NCI-H460 (cell line): Measurements from ENCODE around the gene ASH1L. TPM values are rescaled to one million over a fixed set of nuclear protein-coding genes. Genes with fewer than 3 reads are reported as not detected.
"Not testable (repeated sequence)": the region's sequence is repeated elsewhere in the genome, so short reads cannot be mapped to it uniquely, and the experiment has no call there.

ENCODE experiments used
- DNase-seq: peaks from one replicate; pipeline ENCODE4 v3.0.0-alpha.2; 2016; ENCODE audit warnings: low read depth; ENCODE audit errors: extremely low read depth
- total RNA-seq: library from RNA; depleted of rRNA; stranded (reverse); fragments of >200 nt; shearing (Covaris generic); gene quantifications from 2 replicates; pipeline ENCODE4 v1.2.3, GENCODE V29; 2014

ASH1L gene
- total RNA-seq, 1 experiment from 2014 or later: 46.5 TPM

GRCh38 chr1:155563377-155564022 lies 897 bp upstream of the ASH1L start:
- peak; percentile 20 for DNase-seq

GRCh38 chr1:155561779-155562580 lies 623 bp downstream of the ASH1L start:
- DNase-seq: not testable (repeated sequence)

GRCh38 chr1:155555915-155556314 lies 6.7 kb downstream of the ASH1L start:
- DNase-seq: no peak

GRCh38 chr1:155553349-155553748 lies 9.3 kb downstream of the ASH1L start:
- DNase-seq: no peak

GRCh38 chr1:155548706-155549105 lies 13.9 kb downstream of the ASH1L start:
- DNase-seq: no peak

GRCh38 chr1:155540000-155540874 lies 22.4 kb downstream of the ASH1L start:
- no peak for DNase-seq

- DNase-seq: no peak
Measured at GRCh38 chr1:155537193-155537592, 25.4 kb downstream of the ASH1L start.

GRCh38 chr1:155531624-155532023 lies 31.0 kb downstream of the ASH1L start:
- no peak for DNase-seq

GRCh38 chr1:155529929-155530328 lies 32.7 kb downstream of the ASH1L start:
- DNase-seq: no peak

- no peak for DNase-seq
Measured at GRCh38 chr1:155529109-155529508, 33.5 kb downstream of the ASH1L start.

- no peak for DNase-seq
Measured at GRCh38 chr1:155527677-155528076, 34.9 kb downstream of the ASH1L start.

GRCh38 chr1:155526356-155526755 lies 36.2 kb downstream of the ASH1L start:
- no peak for DNase-seq

GRCh38 chr1:155522069-155522468 lies 40.5 kb downstream of the ASH1L start:
- no peak for DNase-seq

GRCh38 chr1:155518484-155518883 lies 44.1 kb downstream of the ASH1L start:
- no peak for DNase-seq

- no peak for DNase-seq
Measured at GRCh38 chr1:155514582-155515187, 47.9 kb downstream of the ASH1L start.

- DNase-seq: no peak
Measured at GRCh38 chr1:155513300-155513916, 49.2 kb downstream of the ASH1L start.

- DNase-seq: peak; percentile 36
Measured at GRCh38 chr1:155511385-155511784, 51.2 kb downstream of the ASH1L start.

- no peak for DNase-seq
Measured at GRCh38 chr1:155509064-155509463, 53.5 kb downstream of the ASH1L start.

- no peak for DNase-seq
Measured at GRCh38 chr1:155507945-155508344, 54.7 kb downstream of the ASH1L start.

GRCh38 chr1:155505963-155506362 lies 56.6 kb downstream of the ASH1L start:
- not testable (repeated sequence) for DNase-seq
